Activated CD4-positive, alpha-beta T cell treated with anti-CD3 and anti-CD28 coated beads for 4 hours (primary cell): ENCODE results near the gene CALML4.
"Not testable (repeated sequence)": the region's sequence is repeated elsewhere in the genome, so short reads cannot be mapped to it uniquely, and the experiment has no call there.

ENCODE experiments used
- DNase-seq, 2 donors: peaks; one replicate each; pipeline ENCODE4 v3.0.0-alpha.2; 2020

CALML4 gene

DNA sequence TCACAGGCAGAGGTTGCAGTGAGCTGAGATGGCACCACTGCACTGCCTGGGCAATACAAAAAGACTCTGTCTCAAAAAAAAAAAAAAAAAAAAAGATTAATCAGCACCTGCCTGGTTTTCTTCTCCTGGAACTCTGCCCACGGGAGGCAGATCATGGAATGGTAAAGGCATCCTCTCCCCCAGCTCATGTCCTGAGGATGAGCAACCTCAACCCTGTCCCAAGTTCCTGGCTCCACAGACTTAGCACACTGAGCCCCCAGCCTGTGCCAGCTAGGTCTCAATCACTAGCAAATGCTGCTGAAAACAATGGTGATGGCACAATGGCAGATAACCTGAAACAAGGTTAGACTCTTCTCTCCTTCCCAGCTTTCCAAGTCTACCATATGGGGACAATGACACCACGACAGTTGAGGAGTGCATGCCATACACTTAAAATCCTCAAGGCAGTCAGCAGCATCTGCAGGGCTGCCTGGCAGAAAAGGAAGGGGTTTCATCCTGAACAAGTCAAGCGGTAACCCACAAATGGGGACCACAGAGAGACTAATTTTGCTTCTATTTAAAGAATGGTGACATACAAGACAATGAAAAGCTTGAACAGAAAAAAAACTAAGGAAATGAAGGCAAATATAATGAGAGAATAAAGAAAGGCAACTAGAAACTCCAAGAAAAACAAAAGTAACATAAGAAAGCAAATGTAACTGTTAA, 19.6 kb upstream of the CALML4 start:
- no peak for DNase-seq

DNA sequence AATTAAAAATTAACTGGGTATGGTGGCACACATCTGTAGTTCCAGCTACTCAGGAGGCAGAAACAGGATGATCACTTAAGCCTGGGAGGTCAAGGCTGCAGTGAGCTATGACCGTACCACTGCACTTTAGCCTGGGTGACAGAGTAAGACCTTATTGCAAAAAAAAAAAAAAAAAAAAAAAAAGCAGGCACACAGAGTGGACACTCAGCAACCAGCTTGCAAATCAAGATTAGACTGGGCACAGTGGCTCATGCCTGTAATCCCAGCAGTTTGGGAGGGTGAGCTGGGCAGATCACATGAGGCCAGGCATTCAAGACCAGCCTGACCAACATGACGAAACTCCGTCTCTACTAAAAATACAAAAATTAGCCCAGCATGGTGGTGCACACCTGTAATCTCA, 19.0 kb upstream of the CALML4 start:
- no peak for DNase-seq

DNA sequence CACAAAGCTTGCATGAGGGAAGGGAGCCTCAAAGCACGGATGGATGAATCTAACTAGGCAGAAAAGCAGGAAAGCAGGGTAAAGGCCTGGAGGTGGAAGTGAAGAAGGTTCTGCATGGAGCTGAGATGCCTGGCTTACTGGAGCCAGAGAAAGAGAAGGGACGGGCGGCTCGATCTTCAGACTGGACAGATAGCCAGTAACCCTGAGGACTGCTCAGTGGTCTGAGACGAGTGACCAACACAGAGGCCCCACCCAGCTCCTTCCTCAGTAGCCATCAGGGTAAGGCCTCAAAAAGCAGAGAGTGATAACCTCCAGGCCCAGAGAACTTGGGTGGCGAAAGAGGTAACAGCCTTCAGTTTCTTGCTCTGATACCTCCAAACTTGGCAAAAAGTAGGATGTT, 18.0 kb upstream of the CALML4 start:
- DNase-seq = no peak

DNA sequence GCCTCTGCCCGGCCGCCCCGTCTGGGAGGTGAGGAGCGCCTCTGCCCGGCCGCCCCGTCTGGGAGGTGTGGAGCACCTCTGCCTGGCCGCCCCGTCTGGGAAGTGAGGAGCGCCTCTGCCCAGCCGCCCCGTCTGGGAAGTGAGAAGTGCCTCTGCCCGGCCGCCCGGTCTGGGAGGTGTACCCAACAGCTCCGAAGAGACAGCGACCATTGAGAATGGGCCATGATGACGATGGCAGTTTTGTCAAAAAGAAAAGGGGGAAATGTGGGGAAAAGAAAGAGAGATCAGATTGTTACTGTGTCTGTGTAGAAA, 17.3 kb upstream of the CALML4 start:
- DNase-seq = not testable (repeated sequence)

DNA sequence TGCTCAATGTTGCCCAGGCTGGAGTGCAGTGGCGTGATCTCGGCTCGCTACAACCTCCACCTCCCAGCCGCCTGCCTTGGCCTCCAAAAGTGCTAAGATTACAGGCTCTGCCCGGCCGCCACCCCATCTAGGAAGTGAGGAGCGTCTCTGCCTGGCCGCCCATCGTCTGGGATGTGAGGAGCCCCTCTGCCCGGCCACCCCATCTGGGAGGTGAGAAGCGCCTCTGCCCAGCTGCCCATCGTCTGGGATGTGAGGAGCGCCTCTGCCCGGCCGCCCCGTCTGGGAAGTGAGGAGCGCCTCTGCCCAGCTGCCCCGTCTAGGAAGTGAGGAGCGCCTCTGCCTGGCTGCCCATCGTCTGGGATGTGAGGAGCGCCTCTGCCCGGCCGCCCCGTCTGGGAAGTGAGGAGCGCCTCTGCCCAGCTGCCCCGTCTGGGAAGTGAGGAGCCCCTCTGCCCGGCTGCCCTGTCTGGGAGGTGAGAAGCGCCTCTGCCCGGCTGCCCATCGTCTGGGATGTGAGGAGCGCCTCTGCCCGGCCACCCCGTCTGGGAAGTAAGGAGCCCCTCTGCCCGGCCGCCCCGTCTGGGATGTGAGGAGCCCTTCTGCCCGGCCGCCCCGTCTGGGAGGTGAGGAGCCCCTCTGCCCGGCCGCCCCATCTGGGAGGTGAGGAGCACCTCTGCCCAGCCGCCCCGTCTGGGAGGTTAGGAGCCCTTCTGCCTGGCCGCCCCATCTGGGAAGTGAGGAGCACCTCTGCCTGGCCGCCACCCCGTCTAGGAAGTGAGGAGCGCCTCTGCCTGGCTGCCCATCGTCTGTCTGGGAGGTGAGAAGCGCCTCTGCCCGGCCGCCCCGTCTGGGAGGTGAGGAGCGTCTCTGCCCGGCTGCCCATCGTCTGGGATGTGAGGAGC, 16.6 kb upstream of the CALML4 start:
- DNase-seq = not testable (repeated sequence)

DNA sequence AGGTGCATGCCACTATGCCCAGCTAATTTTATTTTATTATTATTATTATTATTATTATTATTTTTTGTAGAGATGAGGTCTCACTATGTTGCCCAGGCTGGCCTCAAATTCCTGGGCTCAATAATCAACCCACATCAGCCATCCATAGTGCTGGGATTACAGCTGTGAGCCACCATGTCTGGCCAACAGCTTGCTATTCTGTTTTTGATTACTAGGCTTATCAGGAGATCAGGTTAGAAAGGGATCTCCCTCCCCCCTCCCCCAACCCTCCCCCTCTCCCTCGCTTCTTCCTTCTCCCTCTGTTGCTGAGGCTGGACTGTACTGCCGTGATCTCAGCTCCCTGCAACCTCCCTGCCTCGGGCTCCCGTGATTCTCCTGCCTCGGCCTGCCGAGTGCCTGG, 15.8 kb upstream of the CALML4 start:
- no peak for DNase-seq

DNA sequence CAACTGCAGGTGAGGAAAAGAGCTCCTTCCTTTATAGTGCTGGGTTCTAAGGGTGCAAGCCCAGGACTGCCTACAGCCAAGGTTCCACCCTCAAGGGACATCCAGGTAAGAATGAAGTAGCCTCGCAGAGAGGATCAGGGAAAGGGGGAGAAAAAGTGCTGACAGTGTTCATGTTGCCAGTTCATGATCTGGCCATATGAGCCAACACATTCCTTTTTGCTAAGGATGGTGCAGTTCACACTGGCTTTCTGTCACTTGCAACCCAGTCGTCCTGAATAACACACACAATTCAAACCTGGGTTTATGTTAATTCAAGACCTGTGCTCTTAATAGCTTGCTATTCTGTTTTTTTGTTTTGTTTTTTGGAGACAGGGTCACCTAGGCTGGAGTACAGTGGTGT, 15.4 kb upstream of the CALML4 start:
- DNase-seq = no peak

DNA sequence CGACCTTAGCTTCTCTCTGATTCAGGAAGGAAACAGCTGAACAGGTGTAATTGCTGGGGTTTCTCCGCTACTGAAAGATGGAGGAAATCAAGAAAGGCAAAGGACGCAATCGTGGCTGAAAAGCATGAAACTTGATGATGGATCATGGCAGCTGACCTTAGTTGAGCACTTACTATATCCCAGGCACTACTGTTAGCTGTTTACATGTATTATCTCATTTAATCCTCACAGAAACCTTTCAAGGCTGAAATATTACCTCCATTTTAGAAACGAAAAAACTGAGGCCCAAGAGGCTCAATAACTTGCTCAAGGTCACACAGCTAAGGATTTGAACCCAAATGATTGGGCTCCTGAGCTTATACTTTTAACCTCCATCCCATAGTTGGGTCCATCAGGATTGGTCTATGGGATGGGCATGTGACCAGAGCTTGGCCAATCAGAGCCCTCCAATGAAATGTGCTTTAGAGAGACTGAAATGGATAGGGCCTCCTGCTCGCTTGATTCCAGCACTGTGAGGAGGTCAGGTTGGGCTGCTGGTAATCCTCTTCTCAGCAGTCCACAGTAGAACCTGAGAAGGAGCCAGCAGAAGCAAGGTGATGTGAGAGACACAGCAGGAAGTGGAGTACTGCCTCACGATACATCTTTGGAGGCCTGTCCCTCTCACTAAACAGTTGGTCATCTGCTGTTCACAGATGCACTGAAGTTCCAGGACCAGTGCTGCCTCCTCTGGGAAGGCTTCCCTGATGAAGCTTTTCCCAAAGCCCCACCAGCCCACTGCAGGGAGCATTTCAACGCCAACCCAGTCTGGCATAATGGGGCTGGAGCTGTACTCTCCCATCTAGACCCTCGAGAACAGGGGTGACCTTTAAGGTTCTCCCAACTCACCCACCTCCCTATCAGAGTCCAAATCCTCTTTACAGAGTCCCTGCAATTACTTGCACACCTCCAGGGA, 14.0 kb upstream of the CALML4 start:
- DNase-seq = no peak

DNA sequence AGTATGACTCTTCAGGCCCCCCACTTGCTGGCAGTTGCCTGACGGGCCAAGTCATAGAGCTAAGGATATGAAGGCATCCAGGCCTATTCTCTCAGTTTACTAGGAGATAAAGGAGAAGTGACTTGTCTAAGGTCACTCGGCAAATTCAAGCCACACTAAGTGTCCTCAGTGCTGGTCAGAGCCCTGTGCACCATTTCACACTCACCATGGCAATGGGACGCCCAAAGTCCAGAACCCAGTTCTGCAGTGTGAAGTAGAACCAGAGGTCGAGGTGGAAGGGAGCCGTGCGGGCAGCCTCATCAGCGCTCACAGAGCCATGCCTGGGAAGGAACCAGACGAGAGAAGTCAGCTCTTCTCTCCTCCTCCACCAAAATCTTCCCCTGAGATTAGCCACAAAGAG, 13.2 kb upstream of the CALML4 start:
- DNase-seq = no peak

DNA sequence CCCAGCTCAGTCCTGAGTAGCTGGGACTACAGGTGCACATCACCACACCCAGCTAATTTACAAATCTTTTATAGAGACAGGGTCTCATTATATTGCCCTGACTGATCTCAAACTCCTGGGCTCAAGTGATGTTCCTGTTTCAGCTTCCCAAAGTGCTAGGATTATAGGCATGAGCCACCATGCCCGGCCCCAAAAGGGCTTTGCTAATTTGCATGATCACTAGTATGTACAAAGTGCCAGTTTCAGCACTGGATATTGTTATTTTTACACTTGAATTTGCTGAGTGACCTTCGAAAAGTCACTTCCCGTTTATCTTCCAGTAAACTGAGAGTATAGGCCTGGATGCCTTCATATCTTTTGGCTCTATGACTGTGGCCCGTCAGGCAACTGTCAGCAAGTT, 12.2 kb upstream of the CALML4 start:
- DNase-seq = no peak

DNA sequence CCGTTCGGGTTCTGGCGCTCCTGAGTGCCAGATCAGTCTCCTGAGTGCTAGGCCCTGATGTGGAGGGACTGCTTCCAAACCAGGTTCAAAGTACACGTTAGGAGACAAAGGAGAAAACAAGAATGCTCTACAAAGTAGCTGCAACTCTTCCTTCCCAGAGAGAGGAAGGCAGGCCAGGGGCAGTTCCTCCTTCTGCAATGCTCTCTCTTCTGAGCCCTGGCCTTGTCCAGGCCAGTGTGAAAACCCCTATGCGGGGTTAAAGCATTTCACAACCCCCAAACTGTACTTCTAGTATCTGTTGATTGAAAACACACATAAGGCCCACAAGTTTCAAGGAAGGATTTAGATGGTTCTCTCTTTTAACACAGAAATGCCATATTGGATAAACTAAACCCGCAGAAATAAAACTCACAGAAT, 9.7 kb upstream of the CALML4 start:
- no peak for DNase-seq

DNA sequence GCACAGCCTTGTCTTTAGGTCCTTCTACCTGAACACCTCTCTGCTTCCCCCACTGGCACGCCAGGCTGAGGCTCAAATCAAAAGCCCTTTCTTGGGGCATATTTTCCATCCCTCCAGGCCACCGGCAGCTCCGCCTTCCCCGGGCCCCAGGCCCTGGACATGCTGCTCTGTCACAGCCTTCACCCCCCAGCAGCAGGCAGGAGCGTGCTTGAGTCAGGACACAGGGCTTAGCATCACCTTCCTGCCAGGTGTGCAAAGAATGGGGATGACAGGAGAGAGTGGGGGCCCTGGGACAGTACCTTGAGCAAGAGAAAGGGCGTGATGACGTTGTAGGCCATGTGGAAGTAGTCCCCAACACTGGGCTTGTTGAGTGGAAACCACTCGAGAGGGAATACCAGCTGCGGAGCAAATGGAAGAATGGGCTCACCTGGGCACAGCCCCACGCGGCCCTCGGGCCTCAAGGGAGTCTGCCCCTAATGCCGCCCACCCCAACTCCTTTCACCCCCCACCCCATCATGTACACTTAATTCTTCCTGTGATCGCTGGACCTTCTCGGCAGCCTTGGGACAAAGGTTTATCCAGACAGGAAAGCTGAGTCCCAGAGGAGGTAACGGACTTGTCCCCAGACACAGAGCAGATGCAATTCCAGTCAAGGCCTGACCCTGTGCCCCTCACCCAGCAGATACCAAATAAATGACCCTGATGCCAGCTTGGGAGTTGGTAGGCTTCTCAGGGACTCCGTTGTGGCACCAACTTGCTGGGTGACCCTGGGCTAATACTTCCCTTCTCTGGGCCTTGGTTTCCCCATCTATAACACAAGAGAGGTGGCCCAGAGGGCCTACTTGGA, 9.1 kb upstream of the CALML4 start:
- DNase-seq = no peak

DNA sequence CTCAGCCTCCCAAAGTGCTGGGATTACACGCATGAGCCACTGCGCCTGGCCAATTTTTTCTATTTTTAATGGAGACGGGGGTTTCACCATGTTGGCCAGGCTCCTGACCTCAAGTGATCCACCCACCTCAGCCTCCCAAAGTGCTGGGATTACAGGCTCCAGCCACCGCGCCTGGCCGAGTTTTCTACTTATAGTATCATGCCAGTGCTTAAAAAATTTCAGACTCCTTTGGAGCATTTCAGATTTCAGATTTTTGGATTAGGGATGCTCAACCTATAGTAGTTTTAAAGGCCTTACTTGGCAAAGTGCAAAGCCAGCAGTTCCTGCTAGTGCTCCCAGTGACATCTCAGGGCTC, 8.3 kb upstream of the CALML4 start:
- DNase-seq = not testable (repeated sequence)

DNA sequence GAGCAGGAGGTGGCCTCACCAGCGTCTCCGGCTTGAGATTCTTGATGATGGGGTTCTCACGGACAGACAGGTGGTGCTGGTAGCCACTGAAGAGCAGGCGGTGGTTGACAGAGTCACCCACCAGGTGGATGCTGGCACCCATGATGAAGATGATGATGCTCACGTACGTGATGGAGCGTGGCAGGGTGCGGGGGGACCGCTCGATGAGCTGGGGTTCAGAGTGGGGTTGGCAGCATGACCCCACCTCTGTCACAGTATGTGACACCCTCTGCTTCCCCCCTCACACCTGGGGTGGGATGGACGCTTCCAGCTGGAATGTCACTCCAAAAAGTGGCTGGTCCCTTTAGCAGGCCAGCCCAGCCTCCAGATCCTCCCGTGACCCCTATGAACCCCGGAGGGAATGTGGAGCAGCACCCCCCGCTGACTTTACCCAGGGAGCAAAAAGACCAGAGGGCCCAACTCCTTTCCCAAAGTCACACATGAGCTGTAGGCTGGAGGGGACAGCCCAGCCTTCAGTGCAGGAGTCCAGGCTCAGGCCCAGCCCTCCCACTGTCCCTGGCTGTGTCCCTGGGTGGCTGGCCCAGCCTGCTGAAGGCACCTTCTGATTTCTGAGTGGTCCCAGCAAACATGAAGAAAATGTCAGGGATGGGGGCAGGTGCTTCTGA, 6.7 kb upstream of the CALML4 start:
- no peak for DNase-seq

DNA sequence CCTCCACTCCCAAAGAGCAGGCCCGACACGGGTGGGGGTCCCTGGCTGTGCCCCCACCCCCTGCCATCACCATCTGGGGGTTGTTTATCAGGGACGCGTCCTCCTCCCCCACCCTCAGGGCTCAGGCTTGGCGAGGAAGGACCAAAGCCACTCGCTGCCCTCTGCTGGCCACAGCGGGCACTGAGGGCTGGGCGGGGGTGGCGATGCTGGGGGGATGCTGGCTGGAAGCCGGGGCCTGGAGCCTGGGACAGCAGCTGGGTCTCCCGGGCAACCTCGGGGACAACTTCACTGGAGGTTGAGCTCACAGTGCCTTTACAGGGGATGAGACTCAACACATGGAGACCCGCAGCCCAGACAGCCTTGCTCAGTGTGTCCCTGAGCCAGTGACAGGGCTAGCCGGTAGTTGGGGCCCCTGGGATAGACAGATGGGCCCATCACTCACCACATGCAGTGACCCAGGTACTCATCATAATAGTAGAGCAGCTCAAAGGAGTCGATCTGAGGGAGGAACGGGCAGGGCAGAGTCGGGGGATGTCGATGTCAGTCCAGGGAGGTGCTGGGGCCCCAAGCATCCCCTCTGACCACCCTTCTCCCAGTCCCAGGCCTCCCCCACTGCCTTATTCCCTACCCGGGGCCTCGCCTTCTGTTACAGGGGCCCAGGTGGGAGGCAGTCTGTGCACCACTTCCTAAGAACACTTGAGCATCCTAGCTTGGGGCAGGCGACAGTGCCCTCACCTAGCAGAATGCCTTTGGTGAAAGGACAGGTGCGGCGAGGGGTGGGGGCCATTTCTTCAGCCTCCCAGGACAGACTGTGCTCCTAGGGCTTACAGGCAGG, 5.9 kb upstream of the CALML4 start:
- DNase-seq = peak; percentile 34 to 57

DNA sequence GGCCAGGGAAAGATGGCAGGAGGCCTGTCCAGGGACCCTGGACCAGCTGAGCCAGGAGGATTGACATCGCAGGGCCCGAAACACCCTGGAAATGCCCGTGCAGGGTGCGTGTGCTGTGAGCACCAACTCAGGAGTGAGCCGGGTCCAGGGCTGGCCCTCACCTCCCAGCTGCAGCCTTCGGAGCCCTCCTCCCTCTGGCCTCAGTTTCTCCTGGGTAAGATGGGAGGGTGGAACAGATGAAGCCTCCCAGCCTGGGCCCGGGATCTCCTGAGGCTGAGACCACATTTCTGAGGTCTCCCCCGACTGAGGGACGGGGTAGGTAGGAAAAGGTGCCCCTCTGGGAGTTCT, 5.3 kb upstream of the CALML4 start:
- no peak for DNase-seq

DNA sequence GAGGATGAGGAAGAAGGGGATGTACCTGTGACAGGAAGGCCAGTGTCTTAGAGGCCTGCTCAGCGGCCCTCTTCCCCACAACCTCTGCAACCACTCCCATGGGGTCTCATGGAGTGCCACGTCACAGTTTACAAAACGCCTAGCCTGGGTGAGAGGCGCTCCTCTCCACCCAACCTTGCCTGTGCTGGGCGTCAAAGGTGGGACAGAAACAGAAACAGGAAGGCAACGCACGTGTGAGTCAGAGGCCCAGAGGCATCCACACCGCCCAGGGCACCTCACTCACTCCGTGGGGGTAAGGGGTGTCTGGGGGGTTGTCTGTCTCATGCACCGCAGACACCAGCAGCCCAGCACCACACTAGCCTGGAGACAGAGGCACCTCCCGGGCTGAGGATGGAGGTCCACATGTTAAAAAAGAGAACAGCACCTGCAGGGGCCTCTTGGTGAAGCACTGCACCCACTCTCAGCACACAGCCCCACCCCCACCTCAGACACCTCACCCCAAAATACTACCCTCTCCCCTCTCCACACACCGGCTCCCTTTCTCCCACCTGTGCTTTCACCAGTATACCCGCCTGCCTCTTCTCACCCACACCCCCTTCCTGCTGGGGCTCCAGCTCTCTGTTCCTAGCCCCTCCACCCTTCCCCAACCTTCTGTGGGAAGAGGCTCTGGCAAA, 4.7 kb upstream of the CALML4 start:
- DNase-seq = peak; percentile 19 to 40

DNA sequence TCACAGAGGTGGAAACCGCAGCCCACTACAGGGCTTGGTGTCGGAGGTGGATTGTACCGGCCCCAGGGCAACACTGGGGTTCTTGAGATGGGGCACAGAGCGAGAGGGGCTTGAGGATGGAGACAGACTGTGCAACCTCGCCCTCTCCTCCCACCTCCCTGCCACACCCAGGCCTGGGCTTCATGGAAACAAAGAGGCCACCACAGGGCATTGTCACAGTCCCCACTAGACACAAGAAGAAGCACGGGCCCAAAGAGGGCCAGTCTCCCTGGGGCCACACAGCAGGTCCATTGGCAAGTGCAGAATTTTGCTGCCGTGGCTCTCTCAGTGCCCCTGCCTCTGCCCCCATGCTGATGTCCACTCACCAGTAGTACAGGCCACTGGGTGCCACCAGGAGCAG, 4.1 kb upstream of the CALML4 start:
- DNase-seq = no peak

DNA sequence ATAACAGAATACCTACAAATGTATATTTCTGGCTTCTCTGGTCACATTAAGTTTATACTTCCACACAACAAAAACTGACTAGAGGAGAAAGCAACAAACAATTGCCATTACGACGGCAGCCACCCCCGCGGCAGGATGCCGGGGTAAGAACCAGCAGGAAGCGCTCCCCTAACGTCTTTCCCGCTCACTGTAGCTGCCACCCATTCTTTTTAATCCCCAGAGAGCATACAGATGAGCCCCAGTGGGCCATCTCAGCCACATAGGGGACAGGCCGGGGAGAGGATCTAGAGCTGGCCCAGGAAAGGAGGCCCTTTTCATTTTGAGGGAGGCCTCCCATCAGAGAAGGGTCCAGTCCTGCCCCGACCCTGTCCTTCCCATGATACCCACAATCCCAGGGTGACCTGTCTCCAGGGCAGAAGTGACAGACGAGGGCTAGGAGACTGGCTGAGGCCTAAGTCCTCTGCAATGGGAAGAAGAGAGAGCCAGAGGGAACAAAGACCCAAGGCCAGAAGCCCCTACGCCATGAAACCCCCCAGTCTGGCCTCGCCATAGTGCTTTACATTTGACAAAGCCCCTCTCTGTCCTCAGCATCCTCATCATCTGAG, 3.6 kb upstream of the CALML4 start:
- DNase-seq = peak in 1 of 2 donors; percentile 27

DNA sequence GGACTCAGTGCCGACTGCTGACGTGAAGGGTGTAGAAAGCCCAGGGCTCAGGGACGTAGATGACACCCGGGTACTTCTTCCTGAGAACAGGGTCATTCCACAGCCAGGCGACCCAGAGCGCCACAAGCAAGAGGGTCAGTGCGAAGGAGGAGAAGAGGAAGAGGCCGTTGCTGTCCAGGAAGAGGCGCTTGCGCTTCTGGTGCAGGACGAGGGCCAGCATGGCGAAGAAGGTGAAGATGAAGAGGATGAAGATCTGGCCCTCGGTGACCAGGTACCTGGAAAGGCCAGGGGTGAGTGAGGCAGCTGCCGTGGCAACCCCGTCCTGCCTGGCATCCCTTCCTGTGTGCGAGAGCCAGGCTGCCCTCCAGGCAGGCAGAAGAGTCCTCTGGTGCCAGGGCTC, 3.0 kb upstream of the CALML4 start:
- no peak for DNase-seq
